Panc1 (cell line): ENCODE data around the gene GRAMD2A. TPM values are rescaled to one million over a fixed set of nuclear protein-coding genes. Genes with fewer than 3 reads are reported as not detected.

Source experiments
- ATAC-seq: fragments of 200-7000 bp; cut with Tn5 transposase; 2 replicates; pipeline ENCODE4 v1.9.1; 2020; ENCODE audit warnings: mild to moderate bottlenecking, moderate library complexity
- BruUV-seq: library from RNA; stranded (reverse); fragments of 400-500 nt; replicated peaks from 2 replicates; lab custom pipeline; 2021; lab: Mats Ljungman, UMichigan
- CTCF ChIA-PET: fragments of 300-600 bp; sonication (Branson Sonifier 250); formaldehyde crosslinking; loops from one replicate; lab custom pipeline; 2022; ENCODE audit warnings: antibody characterized with exemption; lab: Charles Lee
- POLR2A ChIA-PET: fragments of 300-600 bp; sonication (Branson Sonifier 250); formaldehyde crosslinking; loops from one replicate; lab custom pipeline; 2022; ENCODE audit warnings: antibody characterized with exemption; lab: Charles Lee
- DNase-seq: peaks from one replicate; pipeline ENCODE4 v3.0.0-alpha.2; 2010; ENCODE audit warnings: low read depth, low spot score
- H3K27ac ChIP-seq: 2 replicates; pipeline ENCODE4 v1.5.1; 2011; ENCODE audit warnings: mild to moderate bottlenecking, low read length, inconsistent platforms
- H3K27me3 ChIP-seq: fragments of 200-500 bp; sonication (Bioruptor generic); 2 replicates; pipeline ENCODE4 v1.6.0; 2014; ENCODE audit warnings: low read length, inconsistent platforms; ENCODE audit not compliant: control insufficient read depth, insufficient read depth
- H3K36me3 ChIP-seq: fragments of 200-500 bp; sonication (Bioruptor generic); 2 replicates; pipeline ENCODE4 v1.5.1; 2014; ENCODE audit warnings: inconsistent platforms, mild to moderate bottlenecking, low read length, moderate library complexity; ENCODE audit not compliant: control insufficient read depth, insufficient read depth
- H3K4me1 ChIP-seq: 2 replicates; pipeline ENCODE4 v1.5.1; 2011; ENCODE audit warnings: inconsistent platforms, mild to moderate bottlenecking, low read length, moderate library complexity; ENCODE audit not compliant: control insufficient read depth, insufficient read depth
- H3K4me3 ChIP-seq, 2 experiments: 2 replicates each; pipeline ENCODE4 v1.5.1; 2011 to 2012; ENCODE audit warnings: low read depth in 2 of 2, low read length in 2 of 2, mild to moderate bottlenecking in 2 of 2, inconsistent platforms in 1 of 2, moderate library complexity in 1 of 2
- H3K9me3 ChIP-seq: fragments of 200-500 bp; sonication (Bioruptor generic); 2 replicates; pipeline ENCODE4 v1.5.1; 2014; ENCODE audit warnings: low read depth, mild to moderate bottlenecking, inconsistent platforms, low read length, moderate library complexity; ENCODE audit not compliant: control insufficient read depth, insufficient read depth
- POLR2AphosphoS5 ChIP-seq: IDR thresholded peaks from 2 replicates; pipeline ENCODE4 v1.6.1; 2012; ENCODE audit warnings: mild to moderate bottlenecking, low read depth, low read length, moderate library complexity
- REST ChIP-seq, 2 experiments: IDR thresholded peaks; 2 replicates each; pipeline ENCODE4 v1.6.1; 2011 to 2012; ENCODE audit warnings: low read depth in 2 of 2, control low read depth in 1 of 2, low read length in 1 of 2, mild to moderate bottlenecking in 1 of 2, moderate library complexity in 1 of 2; ENCODE audit not compliant: insufficient read depth in 1 of 2
- SIN3A ChIP-seq: IDR thresholded peaks from 2 replicates; pipeline ENCODE4 v1.6.1; 2012; ENCODE audit warnings: low read depth, mild to moderate bottlenecking, low read length, moderate library complexity, borderline replicate concordance; ENCODE audit not compliant: insufficient read depth
- TCF7L2 ChIP-seq: IDR thresholded peaks from 2 replicates; pipeline ENCODE4 v1.6.1; 2011; ENCODE audit warnings: mild to moderate bottlenecking, low read depth, low read length, inconsistent platforms
- in situ Hi-C: cut with HindIII; loops from 2 replicates; pipeline ENCODE4 v1.10.0; 2016; ENCODE audit warnings: low sequenced_read_pairs, low pct_unique_long_range_greater_than_20kb
- intact Hi-C: fragments of 100-400 bp; cut with micrococcal nuclease; formaldehyde crosslinking; loops from one replicate; pipeline ENCODE4 v1.10.0; 2022; ENCODE audit not compliant: unreplicated experiment
- total RNA-seq: library from RNA; stranded (reverse); gene quantifications from one replicate; pipeline ENCODE4 v1.2.1, GENCODE V29; 2021; ENCODE audit not compliant: unreplicated experiment
- TF ChIP-seq, protein P1 (sequence below): fragments of 450-650 bp; IDR thresholded peaks from 2 replicates; pipeline ENCODE4 v1.5.1; 2017; ENCODE audit warnings: mild to moderate bottlenecking

Gene GRAMD2A
- total RNA-seq, 1 experiment from 2014 or later: 1.3 TPM

DNA sequence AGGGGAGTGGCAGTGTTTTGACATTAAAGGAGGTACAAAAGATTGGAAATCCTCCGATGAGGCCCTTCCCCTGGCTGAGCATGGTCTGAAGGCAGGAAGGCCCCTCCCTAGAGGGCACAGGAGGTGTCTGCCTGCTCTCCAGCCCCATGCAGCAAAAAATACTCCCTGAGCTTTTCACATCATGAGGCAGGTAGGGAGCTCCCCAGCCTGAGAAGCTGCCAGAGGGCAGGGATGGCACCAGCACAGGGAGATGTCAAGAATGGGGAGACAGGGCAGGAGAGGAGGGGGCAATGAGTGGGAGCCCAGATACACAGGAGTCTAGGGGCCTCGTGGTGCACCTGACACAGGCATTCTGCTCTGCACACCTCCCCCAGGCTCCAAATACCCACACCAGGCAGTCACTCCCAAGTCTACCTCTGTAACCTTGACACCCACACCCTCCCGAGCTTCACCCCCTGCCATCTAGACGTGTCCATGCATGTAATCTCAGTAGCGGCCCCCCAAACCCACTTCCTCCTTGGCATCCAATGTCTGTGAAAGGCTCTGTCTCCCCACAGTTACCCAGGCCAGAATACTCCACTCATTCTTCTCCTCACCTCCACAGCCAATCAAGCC lies 22.9 kb downstream of the GRAMD2A start:
- BruUV-seq: no TSS peak
- TF ChIP-seq, protein P1, sequence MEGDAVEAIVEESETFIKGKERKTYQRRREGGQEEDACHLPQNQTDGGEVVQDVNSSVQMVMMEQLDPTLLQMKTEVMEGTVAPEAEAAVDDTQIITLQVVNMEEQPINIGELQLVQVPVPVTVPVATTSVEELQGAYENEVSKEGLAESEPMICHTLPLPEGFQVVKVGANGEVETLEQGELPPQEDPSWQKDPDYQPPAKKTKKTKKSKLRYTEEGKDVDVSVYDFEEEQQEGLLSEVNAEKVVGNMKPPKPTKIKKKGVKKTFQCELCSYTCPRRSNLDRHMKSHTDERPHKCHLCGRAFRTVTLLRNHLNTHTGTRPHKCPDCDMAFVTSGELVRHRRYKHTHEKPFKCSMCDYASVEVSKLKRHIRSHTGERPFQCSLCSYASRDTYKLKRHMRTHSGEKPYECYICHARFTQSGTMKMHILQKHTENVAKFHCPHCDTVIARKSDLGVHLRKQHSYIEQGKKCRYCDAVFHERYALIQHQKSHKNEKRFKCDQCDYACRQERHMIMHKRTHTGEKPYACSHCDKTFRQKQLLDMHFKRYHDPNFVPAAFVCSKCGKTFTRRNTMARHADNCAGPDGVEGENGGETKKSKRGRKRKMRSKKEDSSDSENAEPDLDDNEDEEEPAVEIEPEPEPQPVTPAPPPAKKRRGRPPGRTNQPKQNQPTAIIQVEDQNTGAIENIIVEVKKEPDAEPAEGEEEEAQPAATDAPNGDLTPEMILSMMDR: no peak
- no peak for TF ChIP-seq POLR2AphosphoS5
- Histone ChIP-seq H3K4me1 (no peaks in the 10 kb centered on the region), H3K36me3 (no peaks in the 10 kb centered on the region), H3K4me3 (no peak overlapping the region), H3K27ac (no peak overlapping the region), H3K27me3 (no peaks in the 10 kb centered on the region), H3K9me3 (no peaks in the 10 kb centered on the region)
- ATAC-seq: no peak
- POLR2A ChIA-PET: no interaction called here
- no peak for DNase-seq
- CTCF ChIA-PET: no interaction called here
- in situ Hi-C loops: no loop called here
- intact Hi-C loops: no loop called here

GRCh38 chr15:72173864-72174550 lies 23.6 kb downstream of the GRAMD2A start:
- Histone ChIP-seq H3K27me3 (no peaks in the 10 kb centered on the region), H3K36me3 (no peaks in the 10 kb centered on the region), H3K4me1 (no peaks in the 10 kb centered on the region), H3K4me3 (no peak overlapping the region), H3K9me3 (no peaks in the 10 kb centered on the region), H3K27ac (no peak overlapping the region)
- POLR2A ChIA-PET: no interaction called here
- TF ChIP-seq REST (IDR thresholded peaks at IDR 0.05; ENCODE audit: insufficient read depth in 1 of 2, low read depth in 2 of 2, low read length in 1 of 2): no peak
- TF ChIP-seq POLR2AphosphoS5: no peak
- TF ChIP-seq TCF7L2: no peak
- in situ Hi-C loops: no loop called here
- ATAC-seq (no peak), DNase-seq (no peak)
- BruUV-seq: no TSS peak
- intact Hi-C loops: no loop called here
- CTCF ChIA-PET: no interaction called here

DNA sequence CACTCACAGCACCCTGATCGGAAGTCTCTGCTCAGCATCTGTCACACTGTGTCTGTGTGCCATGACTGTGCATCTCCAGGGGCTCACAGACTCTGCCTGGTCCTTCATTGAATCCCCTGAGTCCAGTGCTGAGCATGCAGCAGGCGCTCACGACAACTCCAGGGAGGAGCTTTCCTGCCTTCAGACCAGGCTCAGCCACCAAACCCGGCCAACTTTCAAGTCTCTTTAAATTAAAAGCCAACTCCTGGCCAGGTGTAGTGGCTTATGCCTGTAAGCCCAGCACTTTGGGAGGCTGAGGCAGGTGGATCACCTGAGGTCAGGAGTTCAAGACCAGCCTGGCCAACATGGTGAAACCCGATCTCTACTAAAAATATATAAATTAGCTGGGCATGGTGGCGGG lies 24.2 kb downstream of the GRAMD2A start:
- Histone ChIP-seq H3K27me3 (no peaks in the 10 kb centered on the region), H3K4me3 (no peak overlapping the region), H3K9me3 (no peaks in the 10 kb centered on the region), H3K27ac (no peak overlapping the region), H3K36me3 (no peaks in the 10 kb centered on the region), H3K4me1 (no peaks in the 10 kb centered on the region)
- no peak for DNase-seq
- CTCF ChIA-PET: no interaction called here
- no peak for TF ChIP-seq REST (IDR thresholded peaks at IDR 0.05; ENCODE audit: insufficient read depth in 1 of 2, low read depth in 2 of 2, low read length in 1 of 2)
- TF ChIP-seq SIN3A: no peak
- TF ChIP-seq POLR2AphosphoS5: no peak
- TF ChIP-seq TCF7L2: no peak
- TF ChIP-seq, protein P1: no peak
- intact Hi-C loops: no loop called here
- POLR2A ChIA-PET: no interaction called here
- no TSS peak for BruUV-seq
- in situ Hi-C loops: no loop called here
- ATAC-seq: no peak
